Activated CD8-positive, alpha-beta memory T cell treated with anti-CD3 and anti-CD28 coated beads for 1 hour (primary cell): ENCODE results near the gene ID3.
"Not testable (repeated sequence)": the region's sequence is repeated elsewhere in the genome, so short reads cannot be mapped to it uniquely, and the experiment has no call there.

ENCODE experiments used
- DNase-seq, 2 donors: peaks; one replicate each; pipeline ENCODE4 v3.0.0-alpha.2; 2020; ENCODE audit warnings: low read depth in 1 of 2; ENCODE audit errors: extremely low read depth in 1 of 2

Gene ID3

DNA sequence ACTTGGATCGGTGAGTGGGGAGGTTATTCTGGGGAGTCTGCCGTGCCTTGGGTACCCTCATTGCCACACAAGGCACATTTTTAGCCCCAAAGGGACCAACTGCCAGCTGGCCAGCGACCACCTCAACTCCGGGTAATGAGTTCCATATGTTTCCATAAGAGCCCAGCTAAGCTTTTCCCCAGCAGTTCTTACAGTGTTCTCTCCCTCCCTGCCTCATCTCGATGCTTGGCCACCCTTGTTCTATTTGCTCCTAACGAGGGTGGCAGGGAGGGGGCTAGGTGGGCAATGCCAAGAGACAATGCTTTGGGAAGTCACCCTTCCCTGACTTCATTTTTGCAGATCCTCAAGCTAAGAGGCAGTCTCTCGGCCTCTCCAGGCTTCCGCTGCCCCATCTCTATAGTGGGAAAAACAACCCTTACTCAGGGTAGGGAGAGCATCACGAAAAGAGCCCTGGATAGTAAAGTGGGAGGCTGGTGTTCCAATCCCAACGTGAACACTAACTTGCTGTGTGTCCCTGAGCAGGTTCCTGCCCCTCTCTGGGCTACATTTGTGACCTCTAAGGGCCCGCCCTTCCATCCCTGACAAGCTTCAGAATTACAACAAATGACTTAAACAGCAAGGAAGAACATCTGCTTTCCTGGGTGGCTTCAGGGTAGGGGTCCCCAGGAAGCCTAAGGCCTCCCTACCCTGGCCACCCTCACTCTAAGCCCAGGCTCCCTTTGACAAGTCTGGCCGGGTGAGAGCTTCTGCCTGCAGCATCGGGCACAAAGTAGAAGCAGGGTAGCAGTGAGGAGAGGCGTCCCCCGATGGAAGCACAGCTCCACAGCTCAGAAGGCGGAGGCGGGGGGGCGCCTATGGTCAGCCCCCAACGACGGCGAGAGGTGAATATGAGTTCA is 5.8 kb downstream of the ID3 start:
- DNase-seq, result no peak

DNA sequence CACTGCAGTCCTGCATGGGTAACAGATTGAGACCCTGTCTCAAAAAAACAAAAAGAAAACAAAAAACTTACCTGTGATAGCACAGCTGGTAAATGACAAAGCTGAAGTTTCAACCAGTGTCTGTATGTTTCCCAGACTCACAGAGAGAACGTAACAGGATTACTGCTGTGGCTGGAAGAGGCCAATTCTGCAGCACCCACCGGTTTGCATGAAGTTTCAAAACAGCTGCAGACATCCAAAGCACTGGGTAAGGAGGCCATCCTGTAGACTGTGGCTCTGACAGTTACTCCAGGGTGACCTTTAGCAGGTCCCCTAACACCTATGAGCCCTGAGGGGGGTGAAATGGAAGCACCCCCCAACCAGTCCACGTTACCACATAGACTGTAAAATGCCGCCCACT is 7.5 kb downstream of the ID3 start:
- no peak for DNase-seq

DNA sequence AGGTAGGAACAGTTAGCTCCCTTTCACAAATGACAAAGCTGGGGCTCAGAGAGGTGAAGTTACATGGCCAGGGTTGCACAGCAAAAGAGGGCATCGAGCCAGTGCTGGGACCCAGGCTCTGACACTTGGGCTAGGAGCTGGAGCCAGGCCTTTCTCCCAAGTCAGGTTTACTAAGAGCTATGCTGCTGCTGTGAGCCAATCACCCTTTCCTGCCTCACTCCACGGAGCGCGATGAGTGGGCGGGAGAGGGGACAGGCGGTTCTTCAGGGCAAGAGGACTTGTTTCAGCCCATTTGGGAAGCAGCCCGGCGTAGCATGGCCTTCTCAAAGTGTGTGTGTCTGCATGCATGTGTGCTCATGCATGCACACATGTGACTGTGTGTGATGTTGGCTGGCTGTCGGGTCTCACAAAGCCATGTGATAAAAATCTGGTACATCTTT is 10.6 kb downstream of the ID3 start:
- DNase-seq, result no peak

DNA sequence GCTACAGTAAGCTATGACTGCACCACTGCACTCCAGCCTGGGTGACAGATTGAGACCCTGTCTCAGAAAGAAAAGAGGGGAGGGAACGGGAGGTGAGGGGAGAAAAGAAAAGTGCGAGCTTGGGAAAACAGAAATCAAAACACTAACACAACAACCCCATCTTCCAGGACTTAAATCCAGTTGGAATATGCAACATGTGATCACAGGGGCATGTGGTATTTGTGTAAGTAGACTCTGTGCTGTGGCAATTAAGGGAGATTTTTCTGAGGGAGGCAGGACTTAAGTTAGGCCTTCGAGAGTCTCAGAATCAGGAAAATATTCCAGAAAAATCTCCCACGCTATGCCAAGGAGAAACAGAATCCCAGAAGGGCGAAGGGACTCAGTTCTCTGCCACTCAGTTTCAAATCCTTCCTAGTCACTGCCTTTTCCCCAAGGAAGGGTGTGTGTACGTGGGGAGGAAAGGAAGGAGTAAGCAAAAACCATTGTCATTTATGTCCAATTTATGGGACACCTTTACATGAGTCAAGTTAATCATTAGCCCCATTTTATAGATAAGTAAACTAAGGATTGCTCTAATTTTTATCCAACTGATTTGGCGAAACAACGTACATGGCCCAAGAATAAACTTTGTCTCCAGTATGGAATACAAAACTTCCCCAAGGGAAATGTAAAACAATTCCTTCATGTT is 12.3 kb downstream of the ID3 start:
- DNase-seq, result no peak

DNA sequence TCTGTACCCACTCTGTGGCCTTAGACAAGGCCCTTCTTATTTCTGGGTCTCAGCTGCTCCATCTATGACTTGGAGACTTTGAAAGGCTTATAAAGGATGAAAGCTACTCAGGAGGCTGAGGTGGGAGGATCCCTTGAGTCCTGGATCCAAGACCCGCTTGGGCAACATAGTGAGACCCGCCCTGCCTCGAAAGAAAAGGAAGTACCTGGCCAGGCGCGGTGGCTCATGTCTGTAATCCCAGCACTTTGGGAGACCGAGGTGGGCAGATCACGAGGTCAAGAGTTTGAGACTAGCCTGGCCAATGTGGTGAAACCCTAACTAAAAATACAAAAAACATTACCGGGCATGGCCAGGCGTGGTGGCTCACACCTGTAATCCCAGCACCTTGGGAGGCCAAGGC is 13.4 kb downstream of the ID3 start:
- no peak for DNase-seq

DNA sequence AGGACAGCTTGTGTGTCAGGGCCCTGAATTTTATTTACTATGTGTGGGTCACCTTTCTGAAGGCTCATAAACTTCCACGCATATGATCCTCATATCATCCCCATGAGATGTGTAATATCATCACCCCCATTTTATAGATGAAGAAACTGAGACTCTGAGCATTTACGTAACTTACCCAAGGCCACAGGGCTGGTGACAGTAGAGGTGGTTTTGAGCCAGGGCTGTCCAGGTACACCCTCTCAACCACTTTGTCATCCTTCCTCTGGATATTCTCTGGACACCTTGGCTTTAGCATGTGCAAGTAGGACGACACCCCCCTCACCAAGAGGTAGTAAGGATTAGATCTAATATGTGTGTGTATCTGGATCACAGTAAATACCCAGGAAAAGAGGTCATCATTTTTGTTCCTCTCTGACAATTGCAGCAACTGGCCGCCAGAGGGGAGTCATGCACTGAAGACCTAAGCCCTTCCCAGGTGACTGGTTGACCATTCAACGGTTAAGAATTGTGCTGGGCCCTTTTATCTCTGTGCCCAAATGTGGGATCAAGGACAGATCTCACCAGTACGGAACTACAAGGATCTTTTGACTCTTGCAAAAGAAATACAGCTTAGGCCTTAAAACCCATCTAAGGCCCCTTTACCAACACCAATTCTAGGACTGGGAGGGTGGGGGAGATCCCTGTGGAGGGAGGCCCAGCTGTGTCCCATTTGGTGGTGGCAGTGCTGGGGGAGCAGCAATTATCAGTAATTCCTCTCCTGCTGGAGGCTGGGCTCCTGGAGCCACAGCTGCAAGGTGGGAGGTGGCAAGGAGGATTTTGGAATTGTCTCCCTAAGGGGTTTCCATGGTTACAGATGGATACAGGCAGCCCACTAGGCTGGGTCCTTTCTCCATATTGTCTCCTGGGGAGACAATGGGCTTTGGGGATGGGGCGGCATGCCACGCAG is 14.6 kb downstream of the ID3 start:
- peak; percentile 34 to 53 for DNase-seq

DNA sequence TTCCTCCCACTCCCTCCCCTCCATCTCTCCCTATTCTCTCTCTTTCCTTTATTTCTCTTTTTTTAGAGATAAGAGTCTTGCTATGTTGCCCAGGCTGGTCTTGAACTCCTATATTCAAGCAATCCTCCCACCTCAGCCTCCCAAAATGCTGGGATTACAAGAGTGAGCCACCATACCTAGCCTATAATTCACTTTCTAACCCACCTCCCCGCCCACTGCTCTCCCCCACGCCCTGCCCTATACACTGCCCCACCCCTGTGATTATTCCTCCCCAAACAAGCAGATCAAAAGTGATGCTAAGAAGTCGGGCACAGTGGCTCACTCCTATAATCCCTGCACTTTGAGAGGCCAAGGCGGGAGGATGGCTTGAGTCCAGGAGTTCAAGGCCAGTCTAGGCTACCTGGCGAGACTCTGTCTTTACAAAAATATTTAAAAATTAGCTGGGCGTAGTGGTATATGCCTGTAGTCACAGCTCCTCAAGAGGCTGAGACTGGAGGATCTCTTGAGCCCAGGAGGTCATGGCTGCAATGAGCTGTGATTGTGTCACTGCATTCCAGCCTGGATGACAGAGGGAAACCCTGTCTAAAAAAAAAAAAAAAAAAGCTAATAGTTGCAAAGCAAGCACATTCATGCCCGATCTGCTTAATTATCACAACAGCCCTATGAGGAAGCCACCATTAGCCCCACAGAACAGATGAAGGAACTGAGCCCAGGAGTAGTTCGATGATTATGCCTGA is 15.4 kb downstream of the ID3 start:
- DNase-seq, result no peak

DNA sequence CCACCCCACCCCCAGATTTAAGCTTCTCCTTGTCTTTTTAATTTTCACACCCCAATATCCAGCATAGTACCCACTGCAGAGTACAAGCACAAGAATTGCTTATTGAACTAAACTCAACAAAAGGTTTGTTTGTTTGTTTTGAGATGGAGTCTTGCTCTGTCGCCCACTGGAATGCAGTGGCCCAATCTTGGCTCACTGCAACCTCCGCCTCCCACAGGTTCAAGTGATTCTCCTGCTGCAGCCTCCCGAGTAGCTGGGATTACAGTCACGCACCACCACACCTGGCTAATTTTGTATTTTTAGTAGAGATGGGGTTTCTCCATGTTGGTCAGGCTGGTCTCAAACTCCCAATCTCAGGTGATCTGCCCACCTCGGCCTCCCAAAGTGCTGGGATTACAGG is 16.4 kb downstream of the ID3 start:
- DNase-seq, result not testable (repeated sequence)

DNA sequence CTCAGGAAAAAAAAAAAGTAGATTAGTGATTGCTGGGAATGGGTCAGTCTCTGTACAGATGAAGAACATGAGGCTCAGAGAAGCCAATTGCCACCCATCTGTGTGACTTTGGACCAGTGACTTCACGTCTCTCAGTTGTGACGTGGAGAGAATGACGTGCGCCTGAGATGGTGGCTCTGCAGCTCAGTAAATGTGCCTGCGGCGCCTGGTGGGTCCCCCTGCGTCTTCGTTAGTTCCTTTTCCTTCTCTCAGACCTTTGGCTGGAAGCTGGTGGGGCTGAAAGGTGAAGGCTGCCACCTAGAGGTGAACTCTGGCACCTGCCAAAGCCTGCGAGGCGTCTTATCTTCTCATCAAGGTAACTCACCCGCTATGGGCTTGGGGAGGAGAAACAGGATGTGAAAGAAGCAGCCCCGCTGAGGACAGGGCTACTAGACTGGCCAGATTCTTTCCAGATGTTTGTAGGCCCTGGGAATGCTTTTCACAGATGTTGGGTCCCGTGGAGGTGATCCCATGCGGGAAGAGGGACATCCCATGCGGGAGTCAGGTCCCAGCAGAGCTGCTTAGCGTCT is 19.5 kb downstream of the ID3 start:
- DNase-seq, result peak; percentile 74 to 79

DNA sequence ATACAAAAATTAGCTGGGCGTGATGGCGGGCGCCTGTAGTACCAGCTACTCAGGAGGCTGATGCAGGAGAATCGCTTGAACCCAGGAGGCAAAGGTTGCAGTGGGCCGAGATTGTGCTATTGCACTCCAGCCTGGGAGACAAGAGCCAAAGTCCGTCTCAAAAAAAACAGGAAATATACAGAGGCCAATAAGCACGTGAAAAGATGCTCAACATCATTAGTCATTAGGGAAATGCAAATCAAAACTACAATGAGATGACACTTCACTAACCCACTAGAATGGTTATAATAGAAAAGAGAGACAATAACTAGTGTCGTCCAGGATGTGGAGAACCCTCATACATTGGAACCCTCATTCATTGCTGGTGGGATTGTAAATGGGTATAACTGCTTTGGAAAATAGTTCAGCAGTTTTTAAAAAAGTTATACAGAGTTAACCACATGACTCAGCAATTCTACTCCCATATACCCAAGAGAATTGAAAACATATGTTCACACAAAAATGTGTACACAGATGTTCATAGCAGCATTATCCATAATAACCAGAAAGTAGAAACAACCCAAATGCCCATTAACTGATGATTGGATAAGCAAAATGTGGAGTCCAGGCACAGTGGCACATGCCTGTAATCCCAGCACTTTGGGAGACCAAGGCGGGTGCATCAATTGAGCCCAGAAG is 21.9 kb downstream of the ID3 start:
- DNase-seq, result no peak

DNA sequence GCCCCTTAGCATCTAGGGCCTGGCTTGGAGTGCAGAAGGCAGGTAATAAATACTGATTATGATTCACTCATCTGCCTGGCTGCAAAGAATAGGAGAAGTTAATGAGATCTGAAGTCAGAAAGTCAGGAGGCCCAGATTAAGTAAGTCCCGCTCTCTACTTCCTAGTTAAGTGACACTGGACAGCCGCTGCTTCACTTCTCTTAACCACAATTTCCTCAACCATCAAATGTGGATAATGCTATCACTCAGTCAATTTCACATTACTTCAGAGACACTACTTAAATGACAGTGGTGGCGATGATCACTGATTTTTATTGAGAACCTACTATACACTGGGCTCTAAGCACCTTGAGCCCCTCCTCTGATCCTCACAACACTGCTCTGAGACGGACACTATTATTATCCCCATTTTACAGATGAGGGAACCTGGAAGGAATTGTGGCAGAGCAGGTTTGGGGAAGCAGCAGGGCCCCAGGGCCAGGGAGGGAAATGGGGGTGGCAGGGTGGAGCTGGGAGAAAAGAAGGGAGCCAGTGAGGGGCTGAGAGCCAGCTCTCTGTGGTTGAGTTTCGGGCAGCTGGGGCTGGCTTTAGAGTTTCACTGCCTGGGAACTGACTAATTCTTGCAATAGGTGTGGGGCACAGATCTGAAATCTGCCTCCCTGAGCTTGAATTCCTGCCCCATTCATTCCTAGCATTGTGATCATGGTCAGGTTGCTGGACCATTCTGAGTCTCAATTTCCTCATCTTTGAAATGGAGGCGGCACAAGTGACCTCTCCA is 25.9 kb downstream of the ID3 start:
- no peak for DNase-seq

DNA sequence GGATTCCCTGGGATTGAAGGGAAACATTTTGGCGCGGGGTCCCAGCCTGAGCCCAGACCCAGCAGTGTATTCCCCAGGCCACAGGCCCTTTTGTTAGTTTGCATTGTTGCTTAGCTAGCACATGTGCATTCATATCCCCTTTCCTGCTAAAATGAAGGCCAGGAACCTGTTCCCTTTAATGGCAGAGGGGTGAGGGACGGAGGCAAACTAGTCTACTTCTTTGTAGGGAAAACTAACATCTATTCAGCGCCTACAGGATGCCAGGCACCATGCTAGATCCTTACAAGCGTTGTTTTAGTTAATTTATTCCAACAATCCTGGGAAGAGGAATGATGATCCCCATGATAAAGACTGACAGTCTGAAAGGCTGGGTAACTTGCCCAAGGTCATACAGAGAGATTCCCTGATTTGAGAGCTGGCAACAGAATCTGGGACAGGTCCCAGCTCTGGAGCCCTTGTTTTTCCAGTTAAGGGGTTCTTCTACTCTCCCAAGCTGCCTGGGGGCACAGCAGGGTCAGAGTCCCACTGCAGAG is 27.7 kb downstream of the ID3 start:
- DNase-seq, result no peak

DNA sequence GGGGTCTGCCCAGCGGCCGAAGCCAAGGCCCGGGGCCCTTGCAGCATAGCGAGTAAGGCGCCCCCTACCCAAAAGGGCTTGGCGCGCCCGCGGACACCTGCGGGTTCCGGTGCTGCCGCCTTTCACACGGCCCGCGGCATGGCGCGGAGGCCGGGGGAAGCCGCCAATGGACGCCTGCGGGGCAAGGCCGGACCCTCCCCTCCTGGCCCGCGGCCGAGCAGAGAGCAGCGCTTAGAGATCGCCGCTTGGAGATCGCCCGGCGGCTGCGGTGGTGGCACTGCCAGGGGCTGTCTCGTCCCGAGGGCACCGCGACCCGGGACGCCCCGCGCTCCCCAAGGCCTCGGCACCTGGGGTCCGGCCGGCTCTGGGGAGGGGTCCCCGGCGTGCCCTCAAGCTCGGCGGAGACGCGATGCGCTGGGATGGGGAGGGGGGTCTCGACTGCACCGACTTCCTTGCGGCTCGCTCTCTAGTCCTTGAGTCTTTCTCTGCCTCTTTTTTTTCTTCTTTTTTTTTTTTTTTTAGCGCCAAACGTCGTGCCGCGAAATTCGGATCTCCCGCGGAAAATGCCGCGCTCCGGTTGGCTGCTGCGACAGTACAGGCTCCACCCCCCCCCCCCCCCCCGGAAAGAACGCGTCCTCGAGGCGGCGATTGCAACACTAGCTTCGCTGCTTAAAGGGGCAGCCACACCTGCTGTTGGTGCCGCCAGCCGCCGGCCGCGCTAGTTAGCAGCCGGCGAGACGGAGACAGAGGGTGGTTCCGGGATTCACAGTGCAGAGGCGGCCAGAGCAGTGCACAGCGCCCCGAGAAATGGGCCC is 28.3 kb downstream of the ID3 start, which contains the start of gene E2F2:
TSS of gene E2F2 (minus strand) at position 487 of the 815 bp plus-strand sequence. CDS start at position 47, 440 bp downstream.
- peak; percentile 56 to 75 for DNase-seq

DNA sequence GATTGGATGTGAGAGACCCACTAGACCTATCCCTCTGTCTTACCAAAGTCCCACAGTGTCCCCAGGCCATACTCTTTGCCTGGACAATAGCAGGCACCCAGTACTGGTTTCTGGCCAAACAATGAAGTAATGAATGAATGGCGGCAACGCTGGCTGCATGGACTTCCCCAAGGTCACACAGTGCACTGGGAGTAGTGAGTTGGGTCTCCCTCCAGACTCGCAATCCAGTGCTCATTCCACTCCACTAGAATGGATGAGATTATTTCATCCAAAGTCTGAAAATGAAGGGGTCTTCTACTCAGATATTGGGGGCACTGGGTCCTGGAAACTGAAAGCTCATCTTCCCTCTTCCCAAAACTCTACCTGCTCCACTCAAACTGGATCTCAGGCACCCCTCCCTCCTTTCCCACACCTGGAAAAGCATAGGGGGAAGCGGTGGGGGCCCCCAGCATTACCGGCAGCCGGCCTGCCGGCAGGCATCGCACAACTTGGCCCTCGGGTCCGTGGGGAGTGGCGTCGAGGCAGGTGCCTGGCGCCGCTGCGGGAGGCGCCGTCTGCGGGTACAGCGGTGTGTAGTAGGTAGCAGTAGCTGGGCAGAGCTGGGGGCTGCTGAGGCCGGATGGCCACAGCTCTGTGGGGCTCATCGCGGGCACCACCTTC is 29.1 kb downstream of the ID3 start:
- no peak for DNase-seq

DNA sequence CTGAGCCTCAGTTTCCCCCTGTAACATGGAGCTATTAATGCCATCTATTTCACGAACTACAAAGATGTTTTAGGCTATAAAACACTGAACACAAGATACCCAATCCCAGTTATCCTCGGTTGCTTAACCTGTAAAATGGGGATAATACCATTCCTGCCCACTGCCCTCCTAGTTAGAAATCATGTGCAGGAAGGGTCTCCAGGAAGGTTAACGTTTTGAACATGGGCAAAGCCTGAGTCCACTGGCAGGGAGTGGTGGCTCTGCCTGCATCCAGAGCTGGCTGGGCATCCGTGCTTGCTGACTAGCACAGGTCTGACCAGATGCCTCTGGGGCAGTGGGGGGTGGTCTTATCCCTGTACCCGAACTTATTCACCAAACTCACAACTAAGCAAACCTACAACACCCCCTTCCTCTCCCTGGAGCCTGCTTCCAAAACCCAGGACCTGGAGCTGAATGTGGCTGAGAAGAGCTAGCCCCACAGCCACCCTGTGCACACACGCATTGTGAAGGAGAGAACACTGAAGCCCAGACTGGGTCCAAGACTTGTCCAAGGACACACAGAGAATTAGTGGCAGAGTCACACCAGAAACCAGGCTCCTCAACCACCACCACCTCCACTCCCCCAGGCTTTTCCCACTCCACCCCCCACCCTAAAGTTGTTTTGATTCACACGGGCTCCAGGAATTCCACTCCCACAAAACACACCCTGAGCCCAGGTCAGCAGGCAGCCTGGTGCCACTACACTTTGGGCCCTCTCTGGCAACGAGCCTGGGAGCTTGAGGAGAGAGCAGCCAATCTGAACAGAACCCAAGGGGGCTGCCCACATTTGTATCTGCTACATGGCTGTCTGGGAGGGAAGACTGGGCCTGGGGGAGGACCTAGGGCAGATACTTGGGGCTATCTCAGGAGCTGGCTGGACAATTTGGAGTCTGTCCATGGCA is 29.9 kb downstream of the ID3 start:
- DNase-seq, result no peak
